Measurements from ENCODE around the gene ARHGEF4. TPM values are rescaled to one million over a fixed set of nuclear protein-coding genes. Genes with fewer than 3 reads are reported as not detected.

ARHGEF4 gene
- total and polyA plus RNA-seq, 2 donors (not counting 3 experiments of a cell fraction or from before 2014, with no cell fraction given) = not detected

- Histone ChIP-seq H3K9ac (replicated peaks; ENCODE audit: extremely low read depth, insufficient read depth, low read length) (no peak overlapping the region), H3K9me3 (replicated peaks; ENCODE audit: control insufficient read depth, insufficient read depth, low read length) (no peaks in the 10 kb centered on the region), H2AFZ (ENCODE audit: low read depth, low read length) (no peak overlapping the region), H3K4me3 (replicated peaks in 1 of 3; ENCODE audit: insufficient read depth in 1 of 3, low read depth in 1 of 3, low read length in 3 of 3) (no peak overlapping the region), H3K4me1 (ENCODE audit: control insufficient read depth, extremely low read depth, insufficient read depth, low read length) (no peaks in the 10 kb centered on the region), H3K27me3 (ENCODE audit: control insufficient read depth in 2 of 2, insufficient read depth in 2 of 2, low read length in 2 of 2) (peaks cover 0 to 3% of the 10 kb centered on the region in 2 experiments), H3K79me2 (ENCODE audit: control insufficient read depth, insufficient read depth, low read length) (no peaks in the 10 kb centered on the region), H3K4me2 (ENCODE audit: insufficient read depth, low read length) (no peak overlapping the region), H4K20me1 (replicated peaks; ENCODE audit: control insufficient read depth, extremely low read depth, insufficient read depth, low read length) (no peaks in the 10 kb centered on the region), H3K9me1 (replicated peaks; ENCODE audit: control insufficient read depth, extremely low read depth, insufficient read depth, low read length) (no peaks in the 10 kb centered on the region), H3K36me3 (ENCODE audit: control insufficient read depth in 2 of 2, extremely low read depth in 1 of 2, insufficient read depth in 2 of 2, low read length in 2 of 2) (no peaks in the 10 kb centered on the region), H3K27ac (ENCODE audit: insufficient read depth, low read depth, low read length) (no peak overlapping the region)
- TF ChIP-seq MAX (IDR thresholded peaks at IDR 0.05; ENCODE audit: insufficient read depth, insufficient read length) (no peak), POLR2AphosphoS5 (IDR thresholded peaks at IDR 0.05; ENCODE audit: insufficient read depth, low read depth, low read length) (no peak), EZH2 (IDR thresholded peaks at IDR 0.05; ENCODE audit: borderline replicate concordance, low read depth, low read length, severe bottlenecking) (no peak), MYC (IDR thresholded peaks at IDR 0.05; ENCODE audit: low read depth, low read length) (no peak), FOS (IDR thresholded peaks at IDR 0.05; ENCODE audit: borderline replicate concordance, insufficient read depth, low read length) (no peak), JUN (IDR thresholded peaks at IDR 0.05; ENCODE audit: borderline replicate concordance, insufficient read depth, insufficient read length, low read depth) (no peak), GATA2 (IDR thresholded peaks at IDR 0.05; ENCODE audit: insufficient read depth, insufficient read length, low read depth, low read length) (no peak), POLR2A (IDR thresholded peaks at IDR 0.05; ENCODE audit: low read depth, low read length) (no peak)
- CTCF ChIA-PET = no interaction called here
- POLR2A ChIA-PET = no interaction called here
- DNase-seq (ENCODE audit: low read depth, low spot score) = no peak
- dilution Hi-C loops (cut with MboI; ENCODE audit: extremely low pct_ligation_motif_present, low sequenced_read_pairs) = no loop called here
- FAIRE-seq = no peak
- intact Hi-C loops (cut with micrococcal nuclease) = no loop called here
- BruUV-seq (replicated peaks) = no TSS peak
Measured at GRCh38 chr2:130915595-130916437, 79.1 kb downstream of the ARHGEF4 start.

All from endothelial cell of umbilical vein (primary cell).